IPS-NIHi11 (cell line): ENCODE data around the gene AUTS2.

ENCODE experiments used
- DNase-seq: peaks from one replicate; pipeline ENCODE4 v3.0.0; 2012; ENCODE audit warnings: mixed read lengths, low spot score

Gene AUTS2

GRCh38 chr7:70500261-70500660 is 902.0 kb downstream of the AUTS2 start:
- no peak for DNase-seq

GRCh38 chr7:70502117-70502863 is 904.0 kb downstream of the AUTS2 start:
- no peak for DNase-seq

- DNase-seq = no peak
Observed at GRCh38 chr7:70504254-70504653, 906.0 kb downstream of the AUTS2 start.

- no peak for DNase-seq
Observed at GRCh38 chr7:70505468-70505867, 907.2 kb downstream of the AUTS2 start.

GRCh38 chr7:70505886-70506285 is 907.6 kb downstream of the AUTS2 start:
- DNase-seq = no peak

GRCh38 chr7:70506434-70506833 is 908.2 kb downstream of the AUTS2 start:
- peak; percentile 56 for DNase-seq

- no peak for DNase-seq
Observed at GRCh38 chr7:70512144-70512543, 913.9 kb downstream of the AUTS2 start.

- DNase-seq = no peak
Observed at GRCh38 chr7:70512761-70513160, 914.5 kb downstream of the AUTS2 start.

GRCh38 chr7:70520611-70521010 is 922.3 kb downstream of the AUTS2 start:
- DNase-seq = no peak

- no peak for DNase-seq
Observed at GRCh38 chr7:70523249-70523988, 925.1 kb downstream of the AUTS2 start.

- no peak for DNase-seq
Observed at GRCh38 chr7:70523989-70524351, 925.7 kb downstream of the AUTS2 start.

- no peak for DNase-seq
Observed at GRCh38 chr7:70525991-70526390, 927.7 kb downstream of the AUTS2 start.

- no peak for DNase-seq
Observed at GRCh38 chr7:70527520-70528115, 929.3 kb downstream of the AUTS2 start.

- DNase-seq = no peak
Observed at GRCh38 chr7:70529436-70529835, 931.2 kb downstream of the AUTS2 start.

- no peak for DNase-seq
Observed at GRCh38 chr7:70529914-70530585, 931.8 kb downstream of the AUTS2 start.

- no peak for DNase-seq
Observed at GRCh38 chr7:70533614-70534013, 935.3 kb downstream of the AUTS2 start.

GRCh38 chr7:70539205-70539604 is 940.9 kb downstream of the AUTS2 start:
- no peak for DNase-seq

GRCh38 chr7:70539617-70540016 is 941.3 kb downstream of the AUTS2 start:
- DNase-seq = no peak

- DNase-seq = no peak
Observed at GRCh38 chr7:70540641-70541040, 942.4 kb downstream of the AUTS2 start.

- DNase-seq = no peak
Observed at GRCh38 chr7:70542750-70543376, 944.6 kb downstream of the AUTS2 start.

- no peak for DNase-seq
Observed at GRCh38 chr7:70544016-70544415, 945.7 kb downstream of the AUTS2 start.

GRCh38 chr7:70545214-70545613 is 946.9 kb downstream of the AUTS2 start:
- no peak for DNase-seq
